HepG2 (cell line): ENCODE measurements around the gene C16orf89. TPM values are rescaled to one million over a fixed set of nuclear protein-coding genes. Genes with fewer than 3 reads are reported as not detected.
A peak's percentile ranks its signal among the peaks of the same experiment; 100 is the strongest.

Source experiments
- ATAC-seq: fragments of 200-7000 bp; cut with Tn5 transposase; 3 replicates; pipeline ENCODE4 v1.9.1; 2020; ENCODE audit warnings: mild to moderate bottlenecking, moderate library complexity
- BruUV-seq: library from RNA; stranded (reverse); fragments of 400-500 nt; replicated peaks from 2 replicates; lab custom pipeline; 2021; lab: Mats Ljungman, UMichigan
- CTCF ChIA-PET: fragments of 300-600 bp; formaldehyde crosslinking; extraction: SDS; loops from one replicate; lab custom pipeline; 2021; ENCODE audit warnings: low total read pairs, inconsistent platforms, low intra/inter-chr PET ratio; lab: Yijun Ruan, JAX
- POLR2A ChIA-PET: fragments of 350-600 bp; sonication (Branson Sonifier 250); formaldehyde crosslinking; loops from one replicate; lab custom pipeline; 2020; ENCODE audit warnings: antibody characterized with exemption, inconsistent platforms; lab: Yijun Ruan, JAX
- DNase-seq: peaks from one replicate; pipeline ENCODE4 v3.0.0-alpha.2; 2015; ENCODE audit warnings: low spot score
- FAIRE-seq: peaks from 3 replicates; lab custom pipeline; 2011; peaks lifted over from hg19 to GRCh38; lab: Jason Lieb, UNC
- H2AFZ ChIP-seq: one replicate; pipeline ENCODE4 v1.6.1; 2011; ENCODE audit warnings: low read length, inconsistent platforms
- H3K27ac ChIP-seq: fragments of 300-600 bp; 3 replicates; pipeline ENCODE4 v1.8.0; 2011; ENCODE audit warnings: mixed run types, mild to moderate bottlenecking, mixed read lengths, low read length, inconsistent platforms; ENCODE audit not compliant: insufficient read depth; ENCODE audit errors: extremely low read length
- H3K27me3 ChIP-seq, 2 experiments: fragments of 200-600 bp in 1 of 2; 2 replicates in 1 of 2; 3 replicates in 1 of 2; pipeline versions ENCODE4 v1.6.0 to v1.8.0; 2011; ENCODE audit warnings: low read length in 2 of 2, mild to moderate bottlenecking in 2 of 2, moderate library complexity in 2 of 2, inconsistent platforms in 1 of 2; ENCODE audit not compliant: insufficient read depth in 2 of 2, control insufficient read depth in 1 of 2
- H3K36me3 ChIP-seq, 2 experiments: fragments of 200-600 bp in 1 of 2; replicated peaks in 1 of 2; 2 replicates in 1 of 2; 3 replicates in 1 of 2; pipeline versions ENCODE4 v1.5.1 to v1.8.0; 2011; ENCODE audit warnings: low read length in 2 of 2, inconsistent platforms in 1 of 2; ENCODE audit not compliant: insufficient read depth in 2 of 2, control insufficient read depth in 1 of 2
- H3K4me1 ChIP-seq: 2 replicates; pipeline ENCODE4 v1.5.1; 2012; ENCODE audit warnings: low read length, inconsistent platforms; ENCODE audit not compliant: insufficient read depth
- H3K4me2 ChIP-seq: 2 replicates; pipeline ENCODE4 v1.6.0; 2011; ENCODE audit warnings: low read depth, low read length, inconsistent platforms
- H3K4me3 ChIP-seq, 3 experiments: fragments of 200-600 bp in 1 of 3; sonication (generic), shearing (Covaris generic) in 1 of 3; replicated peaks in 1 of 3; 2 replicates each; pipeline ENCODE4 v1.5.1; 2011 to 2016; ENCODE audit warnings: low read length in 3 of 3, inconsistent platforms in 2 of 3, low read depth in 2 of 3, mild to moderate bottlenecking in 2 of 3, control low read depth in 1 of 3, mixed read lengths in 1 of 3; ENCODE audit not compliant: insufficient read depth in 1 of 3
- H3K79me2 ChIP-seq: one replicate; pipeline ENCODE4 v1.6.1; 2011; ENCODE audit warnings: low read length, inconsistent platforms; ENCODE audit not compliant: insufficient read depth
- H3K9ac ChIP-seq: 2 replicates; pipeline ENCODE4 v1.6.0; 2011; ENCODE audit warnings: mild to moderate bottlenecking, low read depth, low read length, inconsistent platforms; ENCODE audit not compliant: insufficient read depth
- H3K9me3 ChIP-seq: 2 replicates; pipeline ENCODE4 v1.5.1; 2012; ENCODE audit warnings: mild to moderate bottlenecking, low read length
- H4K20me1 ChIP-seq: 2 replicates; pipeline ENCODE4 v1.6.0; 2011; ENCODE audit warnings: inconsistent platforms, mild to moderate bottlenecking, low read length, moderate library complexity; ENCODE audit not compliant: insufficient read depth
- CBFB ChIP-seq: sonication (generic); formaldehyde crosslinking; IDR thresholded peaks from 2 replicates; pipeline ENCODE4 v1.4.0; 2020; ENCODE audit warnings: missing genetic modification reagents
- CBX2 ChIP-seq, 2 experiments: fragments of 200-600 bp in 1 of 2; sonication (generic); formaldehyde crosslinking in 1 of 2; IDR thresholded peaks; 2 replicates each; pipeline versions ENCODE4 v1.7.0 to v1.8.1; 2018 to 2022; ENCODE audit warnings: low read depth in 2 of 2, low read length in 1 of 2, mild to moderate bottlenecking in 1 of 2, missing genetic modification reagents in 1 of 2
- CHD2 ChIP-seq: IDR thresholded peaks from 2 replicates; pipeline ENCODE4 v1.6.1; 2011; ENCODE audit warnings: low read depth, low read length, improper control_type of control experiment
- FOXP1 ChIP-seq, 2 experiments: fragments of 450-650 bp in 1 of 2; IDR thresholded peaks; 2 replicates each; pipeline ENCODE4 v1.6.1; 2017 to 2018; ENCODE audit warnings: antibody characterized with exemption in 1 of 2
- GABPB1 ChIP-seq: IDR thresholded peaks from 2 replicates; pipeline ENCODE4 v1.6.1; 2016; ENCODE audit warnings: mild to moderate bottlenecking, missing genetic modification reagents, moderate library complexity, missing compliant biosample characterization
- GTF2F1 ChIP-seq: fragments of 150-350 bp; IDR thresholded peaks from 2 replicates; pipeline ENCODE4 v1.6.1; 2014; ENCODE audit warnings: low read length
- KLF11 ChIP-seq: IDR thresholded peaks from 2 replicates; pipeline ENCODE4 v1.6.1; 2016; ENCODE audit warnings: missing compliant biosample characterization
- MAFG ChIP-seq: sonication (generic); formaldehyde crosslinking; IDR thresholded peaks from 2 replicates; pipeline ENCODE4 v1.5.1; 2020; ENCODE audit warnings: mild to moderate bottlenecking, missing genetic modification reagents
- RFXAP ChIP-seq: sonication (generic); formaldehyde crosslinking; IDR thresholded peaks from 2 replicates; pipeline ENCODE4 v1.4.0; 2020; ENCODE audit warnings: missing genetic modification reagents, borderline replicate concordance
- TAF15 ChIP-seq: fragments of 200-400 bp; formaldehyde crosslinking; IDR thresholded peaks from one replicate; pipeline ENCODE4 v1.6.1; 2018; ENCODE audit warnings: mild to moderate bottlenecking, low read depth, low read length; ENCODE audit not compliant: poor library complexity, severe bottlenecking
- TFAP4 ChIP-seq: sonication (generic); IDR thresholded peaks from 2 replicates; pipeline ENCODE4 v1.6.1; 2016; ENCODE audit warnings: low read depth, borderline replicate concordance
- WIZ ChIP-seq: sonication (generic); formaldehyde crosslinking; IDR thresholded peaks from 2 replicates; pipeline ENCODE4 v1.5.1; 2020; ENCODE audit warnings: mild to moderate bottlenecking, missing genetic modification reagents
- ZBTB38 ChIP-seq: sonication (generic); formaldehyde crosslinking; IDR thresholded peaks from 2 replicates; pipeline ENCODE4 v1.5.1; 2020; ENCODE audit warnings: mild to moderate bottlenecking, missing genetic modification reagents
- ZC3H4 ChIP-seq: sonication (generic); formaldehyde crosslinking; IDR thresholded peaks from 2 replicates; pipeline ENCODE4 v1.4.0; 2020; ENCODE audit warnings: missing genetic modification reagents, borderline replicate concordance
- ZNF263 ChIP-seq: sonication (generic); formaldehyde crosslinking; IDR thresholded peaks from 2 replicates; pipeline ENCODE4 v1.4.0; 2020; ENCODE audit warnings: missing genetic modification reagents
- ZNF512 ChIP-seq: sonication (generic); formaldehyde crosslinking; IDR thresholded peaks from 2 replicates; pipeline ENCODE4 v1.4.0; 2020; ENCODE audit warnings: mild to moderate bottlenecking, missing genetic modification reagents
- ZNF747 ChIP-seq: sonication (generic); formaldehyde crosslinking; IDR thresholded peaks from 2 replicates; pipeline ENCODE4 v1.8.1; 2023; ENCODE audit warnings: missing genetic modification reagents, mild to moderate bottlenecking, borderline replicate concordance
- ZSCAN20 ChIP-seq: sonication (generic); formaldehyde crosslinking; IDR thresholded peaks from 2 replicates; pipeline ENCODE4 v1.4.0; 2020; ENCODE audit warnings: missing genetic modification reagents, mild to moderate bottlenecking, borderline replicate concordance
- WGBS: methylation state at CpG from one replicate; pipeline ENCODE4 v1.1.6; 2017; ENCODE audit warnings: low lambda C conversion rate; 5-methylcytosine and 5-hydroxymethylcytosine counted together
- in situ Hi-C: cut with HindIII; loops from 2 replicates; pipeline ENCODE4 v1.10.0; 2017; ENCODE audit warnings: low pct_unique_long_range_greater_than_20kb; ENCODE audit not compliant: extremely low pct_ligation_motif_present
- intact Hi-C: fragments of 100-400 bp; cut with micrococcal nuclease; formaldehyde crosslinking; loops from one replicate; pipeline ENCODE4 v1.10.0; 2022; ENCODE audit not compliant: unreplicated experiment
- polyA plus RNA-seq, 8 experiments: library from polyadenylated mRNA; depleted of rRNA in 3 of 8; stranded (reverse) in 7 of 8; unstranded in 1 of 8; fragments of >200 nt; fragmentation: Illumina TruSeq in 4 of 8; extraction: Trizol in 4 of 8; gene quantifications; 2 replicates each; pipeline versions ENCODE4 v1.2.1 to v1.2.3, GENCODE V29; 2011 to 2016; ENCODE audit warnings: low read depth in 4 of 8, missing spikeins in 1 of 8, mixed read lengths in 1 of 8; ENCODE audit not compliant: insufficient read depth in 1 of 8
- total RNA-seq, 5 experiments: library from RNA; depleted of rRNA; stranded (reverse); fragments of >200 nt; fragmentation: Illumina TruSeq; extraction: Trizol; gene quantifications; 2 replicates each; pipeline ENCODE4 v1.2.3, GENCODE V29; 2016; ENCODE audit warnings: low read depth in 1 of 5

Gene C16orf89
- total and polyA plus RNA-seq, 2 of the 13 experiments (the other 11 are each of a cell fraction or from before 2014, with no cell fraction given) = 1.9 to 3.4 TPM

GRCh38 chr16:5012887-5013286 lies 52.9 kb downstream of the C16orf89 start:
- H3K36me3 ChIP-seq = no peaks in the 10 kb centered on the region
- TF ChIP-seq CHD2 = peak; percentile 59; the same call in 1 of the 2 replicates
- no peak for TF ChIP-seq ZC3H4 (CRISPR knock-in tag)
- no peak for TF ChIP-seq TAF15
- no peak overlapping the region for H3K4me2 ChIP-seq
- DNase-seq = no peak
- peaks cover 0 to 56% of the 10 kb centered on the region in 2 experiments; a peak in 4 of 5 replicates for H3K27me3 ChIP-seq
- in situ Hi-C loops = no loop called here
- FAIRE-seq = no peak
- BruUV-seq = no TSS peak
- H3K4me3 ChIP-seq = no peak overlapping the region
- no peaks in the 10 kb centered on the region for H3K9me3 ChIP-seq
- POLR2A ChIA-PET = no interaction called here
- no peak overlapping the region for H2AFZ ChIP-seq
- H3K4me1 ChIP-seq = peaks cover 23% of the 10 kb centered on the region
- WGBS = 31% methylated on average over 6 of the region's 6 CpGs
- no peak overlapping the region for H3K9ac ChIP-seq
- no peaks in the 10 kb centered on the region for H4K20me1 ChIP-seq
- no peak overlapping the region for H3K27ac ChIP-seq
- no peak for ATAC-seq
- intact Hi-C loops = no loop called here
- no peaks in the 10 kb centered on the region for H3K79me2 ChIP-seq
- CTCF ChIA-PET = no interaction called here

- Histone ChIP-seq H3K27ac (no peak overlapping the region), H2AFZ (no peak overlapping the region), H3K36me3 (no peaks in the 10 kb centered on the region), H3K79me2 (no peaks in the 10 kb centered on the region), H3K4me1 (peaks cover 30% of the 10 kb centered on the region), H3K4me3 (no peak overlapping the region), H3K9ac (no peak overlapping the region), H4K20me1 (no peaks in the 10 kb centered on the region), H3K27me3 (peaks cover 3 to 51% of the 10 kb centered on the region in 2 experiments; a peak in 4 of 5 replicates), H3K9me3 (no peaks in the 10 kb centered on the region), H3K4me2 (peak overlapping the region; percentile 52; the same call in 1 of the 2 replicates)
- BruUV-seq = no TSS peak
- in situ Hi-C loops (no loop called here), intact Hi-C loops (loop anchor here (1.0 kb wide), 1 partner anchor 31 kb away; no protein-coding TSS in a partner anchor)
- CTCF ChIA-PET = interaction anchor here (1.9 kb wide), 1 partner anchor 31 kb away, joined by 5 read pairs; no protein-coding TSS in a partner anchor
- DNase-seq (no peak), ATAC-seq (no peak), FAIRE-seq (no peak)
- POLR2A ChIA-PET = no interaction called here
- 45% methylated on average over 4 of the region's 4 CpGs for WGBS
- no peak for TF ChIP-seq FOXP1 (IDR thresholded peaks at IDR 0.05)
- no peak for TF ChIP-seq FOXP1 (CRISPR knock-in tag; IDR thresholded peaks at IDR 0.05)
- TF ChIP-seq ZBTB38 (CRISPR knock-in tag) = no peak
- TF ChIP-seq ZNF747 (CRISPR knock-in tag) = no peak
- TF ChIP-seq GABPB1 = no peak
- no peak for TF ChIP-seq GTF2F1
- no peak for TF ChIP-seq MAFG (CRISPR knock-in tag)
- no peak for TF ChIP-seq ZNF512 (CRISPR knock-in tag)
- TF ChIP-seq WIZ (CRISPR knock-in tag) = no peak
- TF ChIP-seq RFXAP (CRISPR knock-in tag) = no peak
- no peak for TF ChIP-seq CBX2 (IDR thresholded peaks at IDR 0.05; ENCODE audit: low read depth, low read length)
- TF ChIP-seq CBX2 (CRISPR knock-in tag; IDR thresholded peaks at IDR 0.05; ENCODE audit: low read depth) = no peak
- no peak for TF ChIP-seq TFAP4
- no peak for TF ChIP-seq ZNF263 (CRISPR knock-in tag)
- no peak for TF ChIP-seq KLF11 (CRISPR knock-in tag)
- TF ChIP-seq CBFB = no peak
- TF ChIP-seq ZSCAN20 = no peak
Measured at GRCh38 chr16:5011637-5012036, 54.1 kb downstream of the C16orf89 start.
